Smooth muscle cell (in vitro differentiated cells): ENCODE data around the gene SLIT3. TPM values are rescaled to one million over a fixed set of nuclear protein-coding genes. Genes with fewer than 3 reads are reported as not detected.

ENCODE experiments used
- DNase-seq: peaks from one replicate; lab custom pipeline; 2025; ENCODE audit not compliant: unreplicated experiment; lab: John Stamatoyannopoulos, UW
- H2AFZ ChIP-seq: fragments of 200-600 bp; sonication (generic); 2 replicates; pipeline ENCODE4 v1.6.0; 2016; ENCODE audit warnings: antibody characterized with exemption, low read depth, mild to moderate bottlenecking
- H3F3A ChIP-seq: fragments of 200-600 bp; sonication (generic); 2 replicates; pipeline ENCODE4 v1.6.0; 2017; ENCODE audit warnings: antibody characterized with exemption, low read depth
- H3K27ac ChIP-seq: fragments of 200-600 bp; sonication (generic); 2 replicates; pipeline ENCODE4 v1.5.1; 2016; ENCODE audit warnings: low read depth, mild to moderate bottlenecking
- H3K27me3 ChIP-seq: fragments of 200-600 bp; sonication (generic); 2 replicates; pipeline ENCODE4 v1.6.1; 2016; ENCODE audit warnings: low read depth, mild to moderate bottlenecking
- H3K36me3 ChIP-seq: fragments of 200-600 bp; sonication (generic); 2 replicates; pipeline ENCODE4 v1.5.1; 2016; ENCODE audit warnings: low read depth
- H3K4me1 ChIP-seq: fragments of 200-600 bp; sonication (generic); 2 replicates; pipeline ENCODE4 v1.5.1; 2016; ENCODE audit warnings: low read depth
- H3K4me2 ChIP-seq: fragments of 200-600 bp; sonication (generic); 2 replicates; pipeline ENCODE4 v1.6.0; 2016; ENCODE audit warnings: mild to moderate bottlenecking
- H3K4me3 ChIP-seq: fragments of 200-600 bp; sonication (generic); 2 replicates; pipeline ENCODE4 v1.5.1; 2016; ENCODE audit warnings: mild to moderate bottlenecking
- H3K79me2 ChIP-seq: fragments of 200-600 bp; sonication (generic); 2 replicates; pipeline ENCODE4 v1.6.0; 2016; ENCODE audit warnings: low read depth, mild to moderate bottlenecking
- H3K9ac ChIP-seq: fragments of 200-600 bp; sonication (generic); 2 replicates; pipeline ENCODE4 v1.6.0; 2016; ENCODE audit warnings: low read depth
- H3K9me3 ChIP-seq: fragments of 200-600 bp; sonication (generic); replicated peaks from 2 replicates; pipeline ENCODE4 v1.5.1; 2016; ENCODE audit warnings: low read depth
- H4K20me1 ChIP-seq: fragments of 200-600 bp; sonication (generic); 2 replicates; pipeline ENCODE4 v1.6.0; 2016; ENCODE audit warnings: low read depth
- CTCF ChIP-seq: fragments of 200-600 bp; sonication (generic); IDR thresholded peaks from 2 replicates; pipeline ENCODE4 v1.5.1; 2017; ENCODE audit warnings: borderline replicate concordance, mild to moderate bottlenecking, antibody characterized with exemption; ENCODE audit not compliant: insufficient read depth, poor library complexity, severe bottlenecking
- WGBS: methylation state at CpG from one replicate; pipeline ENCODE4 v1.1.7; 2016; ENCODE audit warnings: low lambda C conversion rate; 5-methylcytosine and 5-hydroxymethylcytosine counted together
- polyA plus RNA-seq: library from polyadenylated mRNA; unstranded; fragments of >200 nt; fragmentation: Nextera tagmentation; extraction: Ambion mirVana; gene quantifications from 2 replicates; pipeline ENCODE4 v1.2.1, GENCODE V29; 2016
- total RNA-seq: library from RNA; depleted of rRNA; stranded (reverse); fragments of >200 nt; gene quantifications from 2 replicates; pipeline ENCODE4 v1.2.3, GENCODE V29; 2014

SLIT3 gene
- total and polyA plus RNA-seq, 2 experiments from 2014 or later = 25.4 to 29.5 TPM

GRCh38 chr5:168898247-168898911 is 402.6 kb downstream of the SLIT3 start:
- H2AFZ ChIP-seq = no peak overlapping the region
- H3K4me2 ChIP-seq = no peak overlapping the region
- no peak overlapping the region for H3K27ac ChIP-seq
- no peaks in the 10 kb centered on the region for H3K36me3 ChIP-seq
- 66% methylated on average over 7 of the region's 7 CpGs for WGBS
- H4K20me1 ChIP-seq = no peaks in the 10 kb centered on the region
- no peaks in the 10 kb centered on the region for H3K79me2 ChIP-seq
- no peaks in the 10 kb centered on the region for H3F3A ChIP-seq
- H3K27me3 ChIP-seq = no peaks in the 10 kb centered on the region
- no peak overlapping the region for H3K9ac ChIP-seq
- H3K9me3 ChIP-seq = no peaks in the 10 kb centered on the region
- H3K4me3 ChIP-seq = no peak overlapping the region
- no peak for DNase-seq
- no peaks in the 10 kb centered on the region for H3K4me1 ChIP-seq
- TF ChIP-seq CTCF = no peak

GRCh38 chr5:168897387-168898122 is 403.4 kb downstream of the SLIT3 start:
- Histone ChIP-seq H3K9ac (no peak overlapping the region), H3K79me2 (no peaks in the 10 kb centered on the region), H3K4me1 (no peaks in the 10 kb centered on the region), H3F3A (no peaks in the 10 kb centered on the region), H3K4me3 (no peak overlapping the region), H3K36me3 (no peaks in the 10 kb centered on the region), H2AFZ (no peak overlapping the region), H3K27me3 (no peaks in the 10 kb centered on the region), H3K4me2 (no peak overlapping the region), H3K27ac (no peak overlapping the region), H3K9me3 (no peaks in the 10 kb centered on the region), H4K20me1 (no peaks in the 10 kb centered on the region)
- TF ChIP-seq CTCF = no peak
- DNase-seq = no peak
- WGBS = 87% methylated on average over 8 of the region's 8 CpGs

- Histone ChIP-seq H3K27ac (no peak overlapping the region), H3K4me1 (no peaks in the 10 kb centered on the region), H3K9me3 (no peaks in the 10 kb centered on the region), H3K27me3 (no peaks in the 10 kb centered on the region), H4K20me1 (no peaks in the 10 kb centered on the region), H3K4me2 (no peak overlapping the region), H2AFZ (no peak overlapping the region), H3K9ac (no peak overlapping the region), H3F3A (no peaks in the 10 kb centered on the region), H3K4me3 (no peak overlapping the region), H3K79me2 (no peaks in the 10 kb centered on the region), H3K36me3 (no peaks in the 10 kb centered on the region)
- DNase-seq = no peak
- no peak for TF ChIP-seq CTCF
- WGBS = 84% methylated on average over 5 of the region's 5 CpGs
Observed at GRCh38 chr5:168895295-168896071, 405.5 kb downstream of the SLIT3 start.
